GM21360 (cell line): ENCODE data around the gene SLC26A8.
"Not testable (repeated sequence)": the region's sequence is repeated elsewhere in the genome, so short reads cannot be mapped to it uniquely, and the experiment has no call there.

Experiments used
- ATAC-seq: cut with Tn5 transposase; IDR thresholded peaks from one replicate; pipeline ENCODE4 v1.9.1; 2021; ENCODE audit warnings: mild to moderate bottlenecking, moderate library complexity; ENCODE audit not compliant: unreplicated experiment

SLC26A8 gene

DNA sequence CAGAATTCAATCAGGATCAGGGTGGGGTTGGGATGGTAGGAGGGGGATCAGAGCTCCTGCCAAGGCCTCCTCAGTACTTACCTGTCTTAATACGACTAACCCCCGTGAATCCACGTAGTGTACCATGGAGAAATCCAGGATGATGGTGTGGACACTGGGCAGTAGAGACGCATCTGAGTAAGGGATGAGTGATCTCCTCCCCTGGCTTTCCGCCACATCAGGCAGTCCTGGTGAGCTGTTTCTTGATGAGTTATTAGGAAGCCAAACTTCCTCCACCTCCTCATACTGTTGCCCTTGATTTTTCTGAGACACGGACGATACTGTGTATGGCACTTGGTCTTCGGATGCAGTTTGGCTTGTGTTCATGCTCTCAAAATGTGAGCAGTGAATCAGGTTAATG lies 69.4 kb downstream of the SLC26A8 start:
- ATAC-seq, result no peak

- ATAC-seq, result no peak
Measured at GRCh38 chr6:35954333-35954732, 70.1 kb downstream of the SLC26A8 start.

DNA sequence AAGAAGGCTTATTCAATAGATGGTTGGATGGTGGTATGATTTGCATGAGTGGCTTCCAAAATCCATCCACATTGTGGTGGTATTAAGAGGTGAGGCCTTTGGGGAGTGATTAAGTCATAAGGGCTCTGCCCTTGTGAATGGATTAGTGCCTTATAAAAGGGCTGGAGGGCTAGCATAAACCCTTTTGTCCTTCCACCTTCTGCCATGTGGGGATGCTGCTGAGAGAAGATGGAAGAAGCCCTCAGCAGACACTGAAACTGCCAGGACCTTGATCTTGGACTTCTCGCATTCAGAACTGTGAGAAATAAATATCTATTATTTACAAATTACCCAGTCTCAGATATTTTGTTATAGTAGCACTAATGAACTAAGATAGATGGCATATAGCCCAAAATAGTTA lies 75.7 kb downstream of the SLC26A8 start:
- no peak for ATAC-seq

DNA sequence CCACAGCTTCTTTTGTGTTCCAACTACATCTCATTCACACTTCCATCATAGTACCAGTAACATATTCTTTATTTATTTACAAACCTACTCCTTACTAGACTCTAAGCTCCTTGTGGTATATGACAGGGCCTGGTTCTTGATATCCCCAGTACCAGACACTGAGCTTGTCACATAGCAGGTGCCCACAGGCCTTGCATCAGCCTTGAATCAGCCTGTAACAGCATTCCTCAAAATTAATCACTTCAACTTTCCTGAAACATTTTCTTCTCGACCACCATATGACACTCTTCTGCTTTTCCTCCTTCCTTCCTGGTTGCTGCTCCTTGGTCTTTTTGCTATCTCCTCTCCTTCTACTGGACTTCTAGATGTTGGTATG lies 78.8 kb downstream of the SLC26A8 start:
- ATAC-seq, result no peak

GRCh38 chr6:35943390-35943789 lies 81.1 kb downstream of the SLC26A8 start:
- ATAC-seq, result no peak

- no peak for ATAC-seq
Measured at GRCh38 chr6:35942355-35942754, 82.1 kb downstream of the SLC26A8 start.

DNA sequence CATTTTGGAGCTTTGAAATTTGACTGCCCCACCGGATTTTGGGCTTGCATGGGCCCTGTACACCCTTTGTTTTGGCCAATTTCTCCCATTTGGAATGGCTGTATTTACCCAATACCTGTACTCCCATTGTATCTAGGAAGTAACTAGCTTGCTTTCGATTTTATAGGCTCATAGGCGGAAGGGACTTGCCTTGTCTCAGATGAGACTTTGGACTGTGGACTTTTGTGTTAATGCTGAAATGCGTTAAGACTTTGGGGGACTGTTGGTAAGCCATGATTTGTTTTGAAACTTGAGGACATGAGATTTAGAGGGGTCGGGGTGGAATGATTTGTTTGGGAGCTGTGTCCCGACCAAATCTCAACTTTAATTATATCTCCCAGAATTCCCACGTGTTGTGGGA lies 83.3 kb downstream of the SLC26A8 start:
- ATAC-seq, result not testable (repeated sequence)

DNA sequence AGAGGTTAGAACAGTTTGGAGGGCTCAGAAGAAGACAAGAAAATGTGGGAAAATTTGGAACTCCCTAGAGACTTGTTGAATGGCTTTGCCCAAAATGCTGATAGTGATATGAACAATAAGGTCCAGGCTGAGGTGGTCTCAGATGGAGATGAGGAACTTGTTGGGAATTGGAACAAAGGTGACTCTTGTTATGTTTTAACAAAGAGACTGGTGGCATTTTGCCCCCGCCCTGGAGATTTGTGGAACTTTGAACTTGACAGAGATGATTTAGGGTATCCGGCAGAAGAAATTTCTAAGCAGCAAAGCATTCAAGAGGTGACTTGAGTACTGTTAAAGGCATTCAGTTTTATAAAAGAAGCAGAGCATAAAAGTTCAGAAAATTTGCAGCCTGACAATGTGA lies 84.4 kb downstream of the SLC26A8 start:
- not testable (repeated sequence) for ATAC-seq

DNA sequence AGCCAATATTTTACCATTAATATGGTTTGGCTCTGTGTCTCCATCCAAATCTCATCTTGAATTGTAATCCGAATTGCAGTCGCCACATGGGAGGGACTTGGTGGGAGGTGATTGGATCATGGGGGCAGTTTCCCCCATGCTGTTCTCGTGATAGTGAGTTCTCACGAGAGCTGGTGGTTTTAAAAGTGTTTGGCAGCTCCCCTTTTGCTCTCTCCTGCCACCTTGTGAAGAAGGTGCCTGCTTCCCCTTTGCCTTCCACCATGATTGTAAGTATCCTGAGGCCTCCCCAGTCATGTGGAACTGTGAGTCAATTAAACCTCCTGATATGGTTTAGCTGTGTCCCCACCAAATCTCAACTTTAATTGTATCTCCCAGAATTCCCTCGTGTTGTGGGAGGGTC lies 85.2 kb downstream of the SLC26A8 start:
- not testable (repeated sequence) for ATAC-seq

DNA sequence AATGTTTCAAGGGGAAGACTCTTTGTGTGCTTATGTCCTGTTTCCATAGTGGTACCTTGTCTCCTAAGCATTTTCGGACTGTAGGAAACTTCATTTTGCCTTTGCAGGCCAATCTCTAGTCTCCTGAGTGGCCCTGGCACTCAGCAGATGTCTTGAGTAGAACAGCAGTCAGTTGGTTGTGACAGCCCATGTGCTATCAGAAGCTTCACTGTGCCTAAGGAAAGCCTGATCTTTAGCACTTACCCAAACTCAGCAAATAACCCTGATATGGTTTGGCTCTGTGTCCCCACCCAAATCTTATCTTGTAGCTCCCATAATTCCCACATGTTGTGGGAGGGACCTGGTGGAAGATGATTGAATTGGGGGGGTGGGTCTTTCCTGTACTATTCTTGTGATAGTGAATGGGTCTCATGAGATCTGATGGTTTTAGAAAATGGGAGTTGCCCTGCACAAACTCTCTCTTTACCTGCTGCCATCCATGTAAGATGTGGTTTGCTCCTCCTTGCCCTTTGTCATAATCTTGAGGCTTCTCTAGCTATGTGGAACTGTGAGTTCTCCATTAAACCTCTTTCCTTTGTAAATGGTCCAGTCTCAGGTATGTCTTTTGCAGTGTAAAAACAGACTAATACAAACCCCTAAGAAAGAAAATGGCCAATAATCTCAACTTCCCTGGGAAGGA lies 87.6 kb downstream of the SLC26A8 start:
- ATAC-seq, result no peak

DNA sequence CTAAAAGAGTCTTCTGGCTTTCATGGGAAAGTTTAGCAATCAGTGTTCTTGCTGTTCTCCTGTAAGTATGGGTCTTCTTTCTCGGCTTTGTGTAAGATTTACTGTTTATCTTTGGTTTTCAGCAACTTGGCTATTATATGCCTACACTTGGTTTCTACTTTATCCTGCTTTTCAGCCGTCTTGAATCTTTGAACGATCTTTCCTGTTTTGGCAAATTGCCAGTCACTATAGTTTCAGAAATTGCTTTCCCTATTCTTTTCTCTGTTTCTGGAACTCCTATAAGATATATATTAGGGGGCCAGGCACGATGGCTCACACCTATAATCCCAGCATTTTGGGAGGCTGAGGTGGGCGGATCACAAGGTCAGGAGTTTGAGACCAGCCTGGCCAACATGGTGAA lies 89.0 kb downstream of the SLC26A8 start:
- ATAC-seq, result no peak

DNA sequence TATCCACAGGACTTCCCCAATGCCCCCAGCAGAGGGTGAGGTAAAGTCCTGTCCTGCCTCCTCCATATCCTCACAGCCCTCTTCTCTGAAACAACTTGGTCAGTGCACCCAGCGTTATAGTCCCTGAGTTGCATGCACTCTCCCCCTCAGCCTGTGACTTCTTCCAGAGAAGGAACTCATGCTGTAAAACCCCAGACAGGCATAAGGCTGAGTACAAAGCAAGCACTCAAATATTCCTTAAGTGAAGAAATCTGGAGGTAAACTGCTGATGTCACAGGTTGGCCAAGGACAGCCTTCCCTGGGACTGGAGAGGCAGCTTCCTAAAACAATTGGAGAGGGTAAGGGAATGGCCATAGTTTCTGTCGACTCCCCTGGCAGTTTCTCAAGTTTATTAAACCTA lies 90.6 kb downstream of the SLC26A8 start:
- no peak for ATAC-seq

DNA sequence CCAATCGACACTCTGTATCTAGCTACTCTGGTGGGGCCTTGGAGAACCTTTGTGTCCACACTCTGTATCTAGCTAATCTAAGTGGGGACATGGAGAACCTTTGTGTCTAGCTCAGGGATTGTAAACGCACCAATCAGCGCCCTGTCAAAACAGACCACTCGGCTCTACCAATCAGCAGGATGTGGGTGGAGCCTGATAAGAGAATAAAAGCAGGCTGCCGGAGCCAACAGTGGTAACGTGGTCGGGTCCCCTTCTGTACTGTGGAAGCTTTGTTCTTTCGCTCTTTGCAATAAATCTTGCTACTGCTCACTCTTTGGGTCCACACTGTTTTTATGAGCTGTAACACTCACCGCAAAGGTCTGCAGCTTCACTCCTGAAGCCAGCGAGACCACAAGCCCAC lies 92.6 kb downstream of the SLC26A8 start:
- ATAC-seq, result not testable (repeated sequence)

DNA sequence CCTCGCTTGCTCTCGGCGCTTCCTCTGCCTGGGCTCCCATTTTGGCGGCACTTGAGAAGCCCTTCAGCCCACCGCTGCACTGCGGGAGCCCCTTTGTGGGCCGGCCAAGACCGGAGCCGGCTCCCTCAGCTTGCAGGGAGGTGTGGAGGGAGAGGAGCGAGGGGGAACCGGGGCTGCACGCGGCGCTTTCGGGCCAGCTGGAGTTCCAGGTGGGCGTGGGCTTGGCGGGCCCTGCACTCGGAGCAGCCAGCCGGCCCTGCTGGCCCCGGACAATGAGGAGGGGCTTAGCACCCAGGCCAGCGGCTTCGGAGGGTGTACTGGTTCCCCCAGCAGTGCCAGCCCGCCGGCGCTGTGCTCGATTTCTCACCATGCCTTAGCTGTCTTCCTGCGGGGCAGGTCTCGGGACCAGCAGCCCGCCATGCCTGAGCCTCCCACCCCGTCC lies 93.3 kb downstream of the SLC26A8 start:
- no peak for ATAC-seq

DNA sequence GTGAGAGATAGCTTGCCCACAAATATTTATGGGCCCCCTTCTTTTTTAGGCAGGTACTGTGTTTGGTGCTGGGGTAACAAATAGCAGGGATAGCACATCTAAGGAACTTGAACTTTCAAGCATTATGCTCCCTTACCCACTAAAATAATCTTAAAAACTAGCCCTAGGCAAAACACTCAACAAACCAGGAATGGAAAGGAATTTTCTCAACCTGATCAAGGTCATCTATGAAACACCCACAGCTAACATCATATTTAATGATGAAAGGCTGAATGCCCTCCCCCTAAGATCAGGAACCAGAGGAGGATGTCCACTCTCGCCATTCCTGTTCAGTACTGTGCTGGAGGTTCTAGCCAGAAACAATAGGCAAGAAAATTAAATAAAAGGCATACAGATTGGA lies 94.8 kb downstream of the SLC26A8 start:
- ATAC-seq, result no peak

- no peak for ATAC-seq
Measured at GRCh38 chr6:35926509-35927215, 97.8 kb downstream of the SLC26A8 start.

- no peak for ATAC-seq
Measured at GRCh38 chr6:35925961-35926360, 98.5 kb downstream of the SLC26A8 start.

DNA sequence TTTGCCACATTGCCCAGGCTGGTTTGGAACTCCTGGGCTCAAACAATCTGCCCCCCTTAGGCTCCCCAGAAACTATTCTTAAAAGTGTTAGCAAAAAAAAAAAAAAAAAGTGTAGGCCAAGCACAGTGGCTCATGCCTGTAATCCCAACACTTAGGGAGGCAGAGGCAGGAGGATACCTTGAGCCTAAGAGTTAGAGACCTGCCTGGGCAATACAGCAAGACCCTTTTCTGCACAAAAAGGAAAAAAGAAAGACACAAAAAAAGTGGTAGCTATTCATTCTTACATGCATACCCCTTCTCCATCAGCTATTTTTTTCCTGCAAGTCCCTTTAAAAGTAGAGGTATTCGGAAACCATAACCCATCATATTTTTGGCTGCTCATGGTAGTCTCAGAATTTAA lies 100.3 kb downstream of the SLC26A8 start:
- no peak for ATAC-seq

DNA sequence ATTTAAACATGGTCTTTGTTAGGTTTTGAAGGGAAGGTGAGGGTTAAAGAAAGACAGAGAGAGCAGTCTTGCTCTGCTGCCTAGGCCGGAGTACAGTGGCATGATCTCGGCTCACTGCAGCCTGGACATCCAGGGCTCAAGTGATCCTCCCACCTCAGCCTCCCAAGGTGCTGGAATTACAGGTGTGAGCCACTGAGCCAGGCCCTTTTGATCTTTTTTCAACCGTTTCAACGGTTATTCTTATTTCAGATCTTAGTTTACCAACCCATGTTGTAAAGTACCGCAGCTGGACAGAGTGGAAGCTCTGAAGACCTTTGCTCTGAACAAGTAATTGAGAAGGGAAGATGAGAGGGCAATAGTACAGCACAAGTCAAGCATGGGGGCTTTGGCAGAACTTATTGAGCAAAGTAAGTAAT lies 102.3 kb downstream of the SLC26A8 start:
- no peak for ATAC-seq

- peak; percentile 78 for ATAC-seq
Measured at GRCh38 chr6:35920793-35921732, 103.4 kb downstream of the SLC26A8 start, which contains the start of gene SRPK1. TSS of gene SRPK1 (minus strand) at chr6:35921098. CDS start at chr6:35921056, 42 bp downstream.
